Ovary (tissue), 3 donors: ENCODE results near the gene LAMTOR5.

Experiments
- EP300 ChIP-seq: sonication (generic); formaldehyde crosslinking; IDR thresholded peaks from one replicate; pipeline ENCODE4 v1.6.1; 2017; ENCODE audit warnings: antibody characterized with exemption
- TF ChIP-seq, protein P1 (sequence below), 3 donors: fragments of 450-650 bp in 2 of 3; fragments of 200-600 bp in 1 of 3; IDR thresholded peaks; one replicate each; pipeline versions ENCODE4 v1.5.1 to v1.8.0; 2016 to 2022; ENCODE audit warnings: antibody characterized with exemption in 3 of 3, mild to moderate bottlenecking in 1 of 3
- donor health status: DM: no; HTN: no; CAD: no.

DNA sequence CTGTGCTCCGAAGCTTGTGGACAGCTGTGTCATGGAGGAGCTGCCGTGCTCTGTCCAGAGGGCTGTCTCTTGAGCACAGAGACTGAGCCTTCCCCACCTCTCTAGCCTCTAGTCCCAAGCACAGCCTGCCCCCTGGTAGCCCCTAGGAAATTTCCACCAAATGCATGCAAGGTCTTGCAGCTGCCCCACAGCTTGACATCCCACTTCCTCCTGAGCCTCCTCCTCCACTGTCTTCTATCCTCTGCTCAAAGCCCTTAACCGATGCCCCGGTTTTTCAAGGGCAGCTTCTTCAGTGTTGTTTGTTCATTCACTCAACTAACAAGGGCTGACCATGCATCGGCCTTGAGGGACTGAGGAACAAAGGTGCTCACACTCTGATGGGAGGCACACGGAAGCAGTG lies 22.9 kb upstream of the LAMTOR5 start:
- no peak for TF ChIP-seq EP300
- TF ChIP-seq, protein P1, sequence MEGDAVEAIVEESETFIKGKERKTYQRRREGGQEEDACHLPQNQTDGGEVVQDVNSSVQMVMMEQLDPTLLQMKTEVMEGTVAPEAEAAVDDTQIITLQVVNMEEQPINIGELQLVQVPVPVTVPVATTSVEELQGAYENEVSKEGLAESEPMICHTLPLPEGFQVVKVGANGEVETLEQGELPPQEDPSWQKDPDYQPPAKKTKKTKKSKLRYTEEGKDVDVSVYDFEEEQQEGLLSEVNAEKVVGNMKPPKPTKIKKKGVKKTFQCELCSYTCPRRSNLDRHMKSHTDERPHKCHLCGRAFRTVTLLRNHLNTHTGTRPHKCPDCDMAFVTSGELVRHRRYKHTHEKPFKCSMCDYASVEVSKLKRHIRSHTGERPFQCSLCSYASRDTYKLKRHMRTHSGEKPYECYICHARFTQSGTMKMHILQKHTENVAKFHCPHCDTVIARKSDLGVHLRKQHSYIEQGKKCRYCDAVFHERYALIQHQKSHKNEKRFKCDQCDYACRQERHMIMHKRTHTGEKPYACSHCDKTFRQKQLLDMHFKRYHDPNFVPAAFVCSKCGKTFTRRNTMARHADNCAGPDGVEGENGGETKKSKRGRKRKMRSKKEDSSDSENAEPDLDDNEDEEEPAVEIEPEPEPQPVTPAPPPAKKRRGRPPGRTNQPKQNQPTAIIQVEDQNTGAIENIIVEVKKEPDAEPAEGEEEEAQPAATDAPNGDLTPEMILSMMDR (IDR thresholded peaks at IDR 0.05), result no peak
